SIG-M5 treated with dmso at 0.1 percent for 504 hours (cell line): Measurements from ENCODE around the gene LMNA.
A peak's percentile ranks its signal among the peaks of the same experiment; 100 is the strongest.
"Not testable (repeated sequence)": the region's sequence is repeated elsewhere in the genome, so short reads cannot be mapped to it uniquely, and the experiment has no call there.

ENCODE experiments used
- DNase-seq: peaks from one replicate; lab custom pipeline; 2025; ENCODE audit not compliant: unreplicated experiment; lab: John Stamatoyannopoulos, UW

The LMNA gene

DNA sequence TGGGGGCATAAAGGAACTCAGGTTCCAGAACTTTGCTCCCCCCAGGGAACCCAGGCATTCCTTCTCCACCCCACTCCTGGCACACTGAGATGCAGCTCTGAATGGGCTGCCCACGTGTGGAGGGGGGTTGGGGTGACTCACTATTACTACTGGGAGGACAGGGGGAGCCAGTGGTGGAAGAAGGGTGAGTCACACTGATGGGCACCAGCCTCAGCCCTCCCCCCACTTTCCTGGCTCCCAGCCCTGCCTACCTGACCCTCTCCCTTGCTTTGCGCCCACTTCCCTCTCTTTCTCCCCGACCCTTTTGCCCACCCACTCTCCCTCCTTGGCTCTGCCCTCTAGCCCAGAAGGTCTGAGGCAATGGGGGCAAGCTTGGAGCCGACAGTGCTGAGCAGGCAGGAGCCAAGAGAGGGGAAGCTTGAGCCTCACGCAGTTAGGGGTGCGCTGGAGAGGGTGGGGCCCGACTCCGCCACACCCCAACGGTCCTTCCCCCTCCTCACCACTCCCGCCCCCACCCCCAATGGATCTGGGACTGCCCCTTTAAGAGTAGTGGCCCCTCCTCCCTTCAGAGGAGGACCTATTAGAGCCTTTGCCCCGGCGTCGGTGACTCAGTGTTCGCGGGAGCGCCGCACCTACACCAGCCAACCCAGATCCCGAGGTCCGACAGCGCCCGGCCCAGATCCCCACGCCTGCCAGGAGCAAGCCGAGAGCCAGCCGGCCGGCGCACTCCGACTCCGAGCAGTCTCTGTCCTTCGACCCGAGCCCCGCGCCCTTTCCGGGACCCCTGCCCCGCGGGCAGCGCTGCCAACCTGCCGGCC lies at the start of gene LMNA:
Gene LMNA (plus strand): TSS at position 611 of the 818 bp plus-strand sequence. CDS start 208 bp downstream, outside the sequence.
- DNase-seq: peak; percentile 96

DNA sequence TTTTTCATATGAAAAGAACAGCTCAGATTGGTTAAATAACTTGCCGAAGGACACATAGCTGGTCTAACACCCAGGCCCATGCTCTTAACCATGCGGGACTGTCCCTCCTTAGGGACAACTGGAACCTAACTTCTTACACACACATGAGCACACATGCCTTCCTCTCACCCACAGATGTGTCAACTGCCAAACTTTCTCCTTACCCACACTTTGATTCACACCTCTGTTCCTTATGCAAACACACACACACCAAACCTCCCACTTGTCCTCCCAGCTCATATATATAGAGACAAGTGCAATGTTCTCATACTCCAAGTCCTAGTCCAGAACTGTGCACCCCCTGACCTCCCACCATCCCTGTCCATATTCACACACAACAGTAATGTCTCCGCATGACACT lies 49.3 kb upstream of the LMNA start:
- DNase-seq: no peak

DNA sequence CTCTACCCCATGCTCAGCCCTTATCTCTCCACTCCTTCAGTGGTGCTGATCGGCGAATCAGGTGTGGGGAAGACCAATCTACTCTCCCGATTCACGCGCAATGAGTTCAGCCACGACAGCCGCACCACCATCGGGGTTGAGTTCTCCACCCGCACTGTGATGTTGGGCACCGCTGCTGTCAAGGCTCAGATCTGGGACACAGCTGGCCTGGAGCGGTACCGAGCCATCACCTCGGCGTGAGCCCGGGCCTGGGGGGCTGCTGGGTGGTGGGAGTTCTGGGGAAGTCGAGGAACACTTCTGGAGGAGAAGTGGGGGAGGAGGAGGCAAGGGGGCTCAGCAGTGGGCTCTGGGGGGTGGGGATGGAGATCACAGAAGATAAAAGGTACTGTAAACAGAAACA lies 48.6 kb upstream of the LMNA start:
- no peak for DNase-seq

DNA sequence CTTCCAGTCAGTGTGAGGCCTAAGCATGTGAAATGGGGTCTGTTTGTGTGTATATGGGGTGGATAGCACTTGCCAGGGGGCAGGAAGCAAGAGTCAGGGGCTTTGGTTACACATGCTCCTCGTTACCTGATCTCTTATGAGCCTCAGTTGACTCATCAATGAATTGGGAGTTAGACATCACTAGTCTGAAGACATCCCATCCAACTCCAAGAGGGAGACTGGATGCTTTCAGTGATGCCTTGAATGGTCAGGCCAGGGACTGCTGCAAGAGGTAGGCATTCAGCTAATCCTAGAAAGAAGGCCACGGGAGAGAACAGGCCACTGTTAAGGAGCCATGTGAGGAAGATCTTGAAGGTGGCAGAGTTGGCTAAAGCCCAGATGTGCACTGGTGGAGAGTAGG lies 47.2 kb upstream of the LMNA start:
- DNase-seq: no peak

DNA sequence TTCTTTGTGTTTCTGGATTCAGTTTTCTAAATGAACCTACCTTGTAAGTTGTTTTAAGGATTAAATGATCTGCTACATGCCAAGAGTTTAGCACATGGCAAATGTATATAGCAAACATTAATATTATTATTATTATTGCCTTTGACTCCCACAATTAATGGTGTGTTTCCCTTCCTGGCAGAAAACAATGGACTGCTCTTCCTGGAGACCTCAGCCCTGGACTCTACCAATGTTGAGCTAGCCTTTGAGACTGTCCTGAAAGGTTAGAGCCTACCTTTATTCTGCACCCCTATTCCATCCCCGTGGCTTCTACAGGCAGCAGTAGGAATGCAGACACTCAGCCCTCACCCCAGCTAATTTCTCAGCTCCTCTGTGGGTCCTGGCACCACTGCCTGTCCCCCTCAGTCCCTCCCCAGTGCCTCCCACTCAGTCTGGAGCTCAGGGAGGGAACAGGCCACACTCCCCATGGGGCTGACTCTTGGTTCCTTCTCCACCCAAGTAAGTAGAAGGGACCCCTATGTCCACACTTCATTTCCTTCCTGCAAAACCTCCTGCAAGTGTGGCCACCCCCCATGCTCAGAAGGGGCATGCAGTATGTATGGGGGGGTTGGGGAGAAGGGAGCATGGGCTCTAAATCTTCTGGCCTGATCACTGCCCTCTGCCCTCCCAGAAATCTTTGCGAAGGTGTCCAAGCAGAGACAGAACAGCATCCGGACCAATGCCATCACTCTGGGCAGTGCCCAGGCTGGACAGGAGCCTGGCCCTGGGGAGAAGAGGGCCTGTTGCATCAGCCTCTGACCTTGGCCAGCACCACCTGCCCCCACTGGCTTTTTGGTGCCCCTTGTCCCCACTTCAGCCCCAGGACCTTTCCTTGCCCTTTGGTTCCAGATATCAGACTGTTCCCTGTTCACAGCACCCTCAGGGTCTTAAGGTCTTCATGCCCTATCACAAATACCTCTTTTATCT lies 44.7 kb upstream of the LMNA start:
- DNase-seq: no peak

DNA sequence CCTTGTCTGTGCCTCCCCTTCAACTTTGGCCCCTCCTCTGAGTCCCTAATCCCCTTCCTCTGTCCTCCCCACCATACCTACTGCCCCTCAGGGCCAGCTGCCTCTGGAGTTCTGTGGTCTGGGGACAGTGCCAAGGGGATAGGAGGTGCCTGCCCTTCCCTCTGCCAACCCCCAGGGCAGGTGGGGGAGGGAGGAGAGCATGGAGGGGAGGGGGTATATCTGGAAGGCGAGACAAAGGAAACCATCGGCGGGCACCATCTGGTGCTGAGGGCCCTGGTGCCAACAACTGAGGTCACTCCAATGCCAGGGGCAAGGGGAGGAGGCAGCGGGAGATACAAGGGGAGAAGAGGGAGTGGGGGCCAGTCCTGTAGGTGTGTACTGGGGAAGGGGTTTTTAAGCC lies 44.0 kb upstream of the LMNA start:
- no peak for DNase-seq

DNA sequence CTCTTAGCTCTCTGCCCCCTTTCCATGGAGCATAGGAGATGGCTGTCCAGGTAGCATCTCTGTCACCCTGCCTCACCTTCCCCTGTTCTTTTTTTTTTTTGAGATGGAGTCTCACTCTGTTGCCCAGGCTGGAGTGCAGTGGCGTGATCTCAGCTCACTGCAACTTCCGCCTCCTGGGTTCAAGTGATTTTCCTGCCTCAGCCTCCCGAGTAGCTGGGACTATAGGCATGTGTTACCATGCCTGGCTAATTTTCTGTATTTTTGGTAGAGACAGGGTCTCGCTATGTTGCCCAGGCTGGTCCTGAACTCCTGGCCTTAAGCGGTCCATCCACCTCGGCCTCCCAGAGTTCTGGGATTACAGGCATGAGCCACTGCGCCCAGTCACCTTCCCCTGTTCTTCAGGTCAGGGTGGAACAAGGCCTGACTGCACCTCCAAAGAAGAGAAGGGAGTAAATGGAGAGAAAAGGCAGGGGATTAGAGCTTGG lies 43.1 kb upstream of the LMNA start:
- not testable (repeated sequence) for DNase-seq

DNA sequence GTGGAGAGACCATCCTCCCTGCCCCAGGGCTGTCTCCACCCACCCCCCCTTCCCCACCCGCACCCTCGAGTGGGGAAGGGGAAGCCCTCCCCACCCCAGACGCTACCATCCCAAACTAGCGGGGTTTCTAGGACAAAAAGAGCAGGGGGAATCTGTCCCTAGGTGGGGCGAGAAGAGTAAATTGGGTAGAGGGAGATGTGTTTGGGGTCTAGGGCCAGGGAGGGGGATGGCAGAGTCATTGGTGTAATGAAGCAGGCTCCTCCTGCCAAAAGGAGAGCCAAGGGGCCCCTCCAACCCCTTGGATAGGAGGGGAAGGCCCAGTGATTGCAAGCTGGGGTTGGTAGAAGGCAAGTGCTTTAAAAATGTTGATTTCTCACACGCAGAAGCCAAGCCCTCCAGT lies 42.3 kb upstream of the LMNA start:
- DNase-seq: no peak

DNA sequence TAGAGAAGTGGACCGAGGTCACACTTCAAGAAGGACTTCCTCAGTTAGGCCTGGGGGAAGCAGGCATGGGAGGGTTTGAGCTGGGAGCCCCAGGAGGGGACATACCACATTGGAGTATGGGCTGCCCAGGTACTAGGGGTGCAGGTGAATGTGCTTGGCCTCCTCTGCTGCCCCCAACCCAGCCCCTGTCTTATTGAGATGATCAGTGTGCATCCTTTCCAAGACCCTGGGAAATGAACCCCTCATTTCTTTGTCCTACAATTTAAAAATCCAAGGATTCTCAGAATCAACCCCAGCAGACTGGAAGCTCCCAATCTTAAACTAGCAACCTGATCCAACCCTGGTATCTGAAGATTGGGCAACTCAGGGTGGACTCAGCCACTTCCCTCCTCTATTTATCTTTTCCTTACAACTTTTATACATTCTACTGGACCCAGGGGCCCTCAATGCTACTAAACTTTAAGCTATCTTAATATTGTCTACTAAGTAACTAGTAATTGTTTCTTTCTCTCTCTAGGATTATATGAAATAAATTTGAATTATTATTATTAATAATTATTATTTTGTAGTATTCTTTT lies 41.3 kb upstream of the LMNA start:
- no peak for DNase-seq

DNA sequence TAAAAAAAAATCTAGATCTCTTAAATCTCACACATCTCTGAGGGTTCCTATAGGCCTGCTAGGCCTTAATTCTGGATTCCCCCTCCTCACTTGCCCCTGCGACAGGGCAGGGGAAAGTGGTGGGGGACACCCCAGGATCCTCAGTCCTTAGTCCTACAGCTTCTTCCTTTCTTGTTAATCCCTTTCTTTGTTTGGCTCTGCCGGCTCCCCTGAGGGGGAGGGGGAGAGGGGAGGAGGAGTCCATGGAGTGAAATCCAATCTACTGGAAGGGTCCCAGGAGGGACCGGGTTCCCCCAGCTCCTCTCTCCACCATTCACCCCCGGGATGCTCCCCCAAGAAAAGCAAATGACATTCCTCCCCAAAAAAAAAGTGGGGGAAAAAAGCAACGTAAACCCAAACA lies 40.8 kb upstream of the LMNA start:
- no peak for DNase-seq

DNA sequence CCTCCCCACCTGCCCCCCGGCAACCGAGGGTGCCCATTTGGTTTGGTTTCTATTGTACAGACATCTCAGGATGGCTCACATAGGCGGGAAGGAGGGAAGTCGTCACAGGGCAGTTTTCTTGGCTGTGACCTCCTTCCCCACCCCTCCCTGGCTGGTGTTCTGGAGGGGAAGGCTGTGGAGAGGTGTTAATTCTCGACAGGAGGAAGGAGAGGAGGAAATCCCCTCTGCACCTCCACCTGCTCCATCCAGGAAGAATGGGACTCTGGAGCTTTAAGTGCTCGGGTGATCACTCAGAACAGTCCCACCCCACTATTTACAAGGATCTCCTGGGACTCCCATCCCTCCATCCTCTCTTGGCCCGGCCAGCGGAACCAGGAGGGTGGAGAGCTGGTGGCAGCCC lies 39.9 kb upstream of the LMNA start:
- DNase-seq: no peak

DNA sequence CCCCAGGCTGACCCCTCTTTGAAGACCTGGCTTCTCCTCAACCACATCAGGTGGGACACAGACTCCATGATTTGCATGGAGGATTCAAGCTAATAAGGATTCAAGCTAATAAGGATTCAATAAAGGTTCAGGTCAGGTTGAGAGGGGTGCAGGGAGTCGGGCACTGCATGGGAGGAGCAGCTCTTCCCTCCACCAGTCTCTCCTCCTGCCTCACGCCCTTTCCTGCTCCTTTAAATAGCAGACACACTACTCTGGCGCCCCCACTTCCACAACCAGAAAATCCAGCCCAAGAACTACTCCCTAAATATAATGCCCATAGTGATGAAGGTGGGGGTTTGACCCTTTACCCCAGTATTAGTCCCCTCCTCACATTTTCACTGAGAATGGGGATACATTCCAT lies 39.3 kb upstream of the LMNA start:
- no peak for DNase-seq

DNA sequence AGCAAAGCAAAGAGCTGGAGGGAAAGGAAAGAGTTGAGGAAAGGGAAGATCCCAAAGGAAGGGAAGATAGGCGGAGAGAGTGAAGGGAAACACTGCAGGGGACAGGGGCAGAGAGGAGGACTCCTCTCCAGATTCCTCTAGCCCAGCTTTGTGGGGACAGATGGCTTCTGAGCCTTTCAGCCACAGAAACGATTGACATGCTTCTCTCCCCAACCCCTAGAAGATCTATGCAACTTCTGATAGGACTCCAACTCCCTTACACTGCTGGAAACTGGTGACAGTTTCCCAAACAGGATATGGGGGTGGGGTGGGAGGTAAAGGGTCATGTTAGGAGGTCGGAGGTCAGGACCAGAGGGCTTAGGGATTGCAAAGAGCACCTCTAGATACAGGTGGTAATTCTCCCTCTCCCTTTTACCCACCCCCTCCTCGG lies 38.7 kb upstream of the LMNA start:
- no peak for DNase-seq

DNA sequence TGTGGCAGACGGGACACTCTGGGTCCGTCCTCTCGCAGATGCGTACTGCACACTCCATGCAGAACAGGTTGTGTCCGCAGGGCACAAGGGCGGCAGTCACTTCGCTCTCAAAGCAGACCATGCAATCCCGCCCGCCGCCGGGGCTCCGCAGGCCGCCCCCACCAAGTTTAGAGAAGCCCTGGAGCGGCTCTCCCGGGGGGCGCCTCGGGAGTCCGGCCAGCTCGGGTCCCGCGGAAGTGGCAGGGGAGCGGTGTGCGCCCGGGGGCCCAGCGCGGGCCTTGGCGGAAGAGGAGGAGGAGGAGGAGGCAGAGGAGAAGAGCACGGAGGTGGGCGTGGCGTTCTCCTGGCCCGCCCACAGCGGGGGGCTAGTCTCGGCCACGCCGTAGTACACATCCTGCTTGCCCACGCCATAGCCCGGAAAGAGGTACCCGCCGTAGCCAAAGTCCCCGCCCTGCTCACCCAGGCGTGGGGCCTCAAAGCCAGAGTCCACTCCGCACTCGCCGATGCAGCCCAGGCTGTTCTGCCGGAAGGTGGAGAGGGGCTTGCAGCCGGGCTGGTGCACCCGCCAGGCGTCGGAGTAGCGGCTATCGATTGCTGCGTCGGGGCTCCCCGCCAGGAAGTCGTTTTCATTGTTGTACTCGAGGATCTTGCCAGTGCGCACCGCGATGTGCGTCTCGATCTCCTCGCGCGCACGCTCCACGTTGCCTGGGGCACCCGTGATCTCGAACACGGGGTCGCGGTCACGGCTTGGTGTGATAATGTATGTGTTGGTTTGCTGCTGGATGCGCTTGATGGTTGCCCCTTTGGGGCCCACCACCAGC lies 37.7 kb upstream of the LMNA start:
- DNase-seq: no peak

DNA sequence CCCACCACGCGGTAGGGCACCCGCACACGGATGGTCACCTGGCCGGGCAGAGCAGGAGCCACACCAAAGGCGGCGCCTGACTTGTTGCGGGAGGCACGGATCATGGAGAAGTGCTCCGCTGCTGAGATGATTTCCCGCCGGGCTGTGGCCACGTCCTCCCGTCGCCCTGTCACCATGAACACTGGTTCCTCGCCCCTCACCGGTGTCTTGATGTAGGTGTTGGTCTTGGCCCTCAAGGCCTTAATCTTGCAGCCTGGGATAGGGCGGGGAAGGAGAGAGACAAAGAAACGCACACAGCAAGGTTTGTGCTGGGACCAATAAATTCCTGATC lies 37.1 kb upstream of the LMNA start:
- DNase-seq: no peak

DNA sequence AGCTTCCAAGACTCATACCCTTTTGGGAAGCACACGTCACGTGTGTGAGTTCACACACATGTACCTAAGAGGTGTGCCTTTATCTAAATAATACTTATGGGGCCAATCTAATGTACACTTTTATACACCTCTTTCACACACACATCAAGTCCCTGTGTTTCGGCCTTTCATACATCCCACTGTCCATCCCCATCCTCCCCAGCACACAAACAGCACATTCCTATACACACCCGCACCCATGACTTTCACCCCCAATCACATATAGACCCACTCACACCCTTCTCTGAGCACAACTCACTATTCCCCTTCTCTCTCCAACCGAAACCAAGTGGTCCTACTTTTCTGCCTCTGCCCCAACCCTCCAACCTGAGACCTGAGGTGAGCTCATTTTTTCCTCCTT lies 35.8 kb upstream of the LMNA start:
- DNase-seq: no peak

DNA sequence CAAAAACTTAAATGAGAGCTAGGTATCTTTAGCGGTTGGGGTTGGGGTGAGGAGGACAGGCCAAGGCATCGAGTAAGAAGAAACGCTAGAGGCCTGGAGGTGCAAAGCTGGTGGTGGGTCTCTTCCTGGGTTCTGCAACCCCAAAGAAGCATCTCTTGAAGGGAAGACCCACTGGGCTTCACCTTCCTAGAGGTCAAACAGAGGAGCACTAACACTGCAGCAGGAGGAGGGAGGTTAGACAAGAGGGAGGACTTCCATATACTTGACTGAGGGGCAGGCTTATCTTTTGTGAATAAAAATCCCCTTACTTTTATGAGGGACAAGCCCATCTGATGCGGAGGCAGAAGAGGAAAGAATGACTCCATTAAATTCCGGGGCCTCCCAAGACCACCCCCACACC lies 34.7 kb upstream of the LMNA start:
- DNase-seq: no peak

DNA sequence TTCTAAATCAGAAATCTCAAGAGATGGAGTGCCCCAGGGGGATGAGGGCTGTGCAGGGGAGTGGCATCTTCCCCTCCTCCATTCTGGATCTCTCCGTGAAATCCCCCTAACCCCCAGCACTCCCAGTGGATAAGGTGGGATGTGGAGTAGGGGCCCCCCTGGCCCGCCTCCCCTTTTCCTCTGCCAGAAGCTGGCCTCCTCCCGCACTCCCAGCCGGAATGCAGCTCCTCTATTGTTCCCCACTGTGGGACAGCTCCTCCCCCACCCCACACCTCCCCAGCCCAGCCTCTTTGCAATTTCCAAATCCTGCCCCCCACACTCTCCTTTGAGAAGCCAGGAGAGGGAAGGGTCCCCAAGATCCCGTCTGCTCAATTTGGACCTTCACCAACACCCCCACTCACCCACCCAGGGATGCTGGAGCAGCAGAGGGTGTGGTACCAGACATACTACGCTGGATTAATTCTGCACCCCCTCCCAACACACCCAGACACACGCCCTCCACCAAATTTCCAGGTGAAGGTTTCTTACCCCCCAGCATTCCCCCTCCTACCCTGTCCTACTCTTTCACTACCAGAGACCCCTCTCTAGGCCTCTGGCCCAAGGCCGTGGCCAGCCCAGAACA lies 34.2 kb upstream of the LMNA start:
- DNase-seq: no peak

DNA sequence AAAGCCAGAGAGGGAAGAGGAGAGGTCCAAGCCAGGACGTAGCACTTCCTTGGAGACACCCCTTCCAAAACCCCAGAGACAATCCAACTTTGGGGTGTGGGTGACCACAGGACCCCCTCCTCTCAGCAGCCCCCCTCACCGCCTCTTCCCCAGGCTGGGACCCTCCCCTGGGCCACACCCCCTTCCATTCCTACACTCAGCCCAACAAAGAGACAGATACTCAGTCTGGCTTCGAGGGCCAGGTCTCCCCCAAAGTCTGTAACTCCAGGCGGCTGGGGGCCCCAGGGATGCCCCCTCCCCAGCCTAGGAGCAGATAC lies 33.7 kb upstream of the LMNA start:
- DNase-seq: no peak

DNA sequence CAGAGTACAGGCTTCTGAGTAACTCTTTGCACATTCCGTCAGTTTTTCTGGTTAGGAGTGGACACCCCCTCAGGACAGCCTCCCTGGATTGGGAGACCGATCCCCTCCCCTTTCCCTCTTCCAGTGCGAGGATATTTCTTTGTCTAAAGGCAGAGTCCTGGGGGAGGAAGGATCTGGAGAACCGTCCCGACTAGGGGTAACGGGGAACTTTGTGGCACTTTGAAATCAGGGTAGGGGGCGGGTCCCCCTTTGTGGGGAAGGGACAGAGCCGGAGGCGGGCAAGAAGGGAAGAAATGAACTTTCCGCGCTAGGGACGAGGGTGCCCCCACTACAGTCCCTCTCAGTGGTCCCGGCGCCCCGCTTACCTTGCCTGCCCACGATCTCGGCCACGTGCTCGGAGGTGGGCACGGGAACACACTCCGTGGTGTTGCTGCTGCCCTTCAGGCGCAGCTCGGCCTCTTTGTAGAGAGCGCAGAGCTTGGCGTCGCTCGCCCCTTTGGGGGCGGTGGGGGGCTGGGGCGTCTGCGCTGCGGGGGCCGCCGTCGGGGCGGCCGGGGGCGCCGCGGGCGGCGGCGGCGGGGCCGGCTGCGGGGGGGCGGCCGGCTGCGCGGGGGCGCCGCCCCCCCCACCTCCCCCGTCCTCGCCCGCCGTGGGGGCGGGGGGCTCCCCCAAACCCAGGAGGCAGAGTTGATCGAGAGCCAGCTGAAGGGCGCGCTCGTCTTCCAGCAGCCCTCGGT lies 33.2 kb upstream of the LMNA start:
- DNase-seq: no peak
